GM23338 (cell line): Measurements from ENCODE around the gene CSRNP3. TPM values are rescaled to one million over a fixed set of nuclear protein-coding genes. Genes with fewer than 3 reads are reported as not detected.
A peak's percentile ranks its signal among the peaks of the same experiment; 100 is the strongest.

Experiments
- ATAC-seq: fragments of 200-7000 bp; cut with Tn5 transposase; 3 replicates; pipeline ENCODE4 v1.9.1; 2020
- DNase-seq: peaks from one replicate; pipeline ENCODE4 v3.0.0-alpha.2; 2015; ENCODE audit warnings: low spot score
- H2AFZ ChIP-seq: fragments of 200-600 bp; sonication (generic); 2 replicates; pipeline ENCODE4 v1.8.0; 2016; ENCODE audit warnings: antibody characterized with exemption, mild to moderate bottlenecking, moderate library complexity
- H3F3A ChIP-seq: fragments of 200-600 bp; sonication (generic); replicated peaks from 2 replicates; pipeline ENCODE4 v1.8.0; 2017; ENCODE audit warnings: antibody characterized with exemption, mixed run types, low read depth
- H3K27ac ChIP-seq: fragments of 200-600 bp; sonication (generic); 2 replicates; pipeline ENCODE4 v1.6.1; 2016; ENCODE audit warnings: low read depth
- H3K27me3 ChIP-seq: fragments of 200-600 bp; sonication (generic); 2 replicates; pipeline ENCODE4 v1.8.0; 2016; ENCODE audit warnings: mild to moderate bottlenecking, mixed run types, moderate library complexity; ENCODE audit not compliant: insufficient read depth
- H3K36me3 ChIP-seq: fragments of 200-600 bp; sonication (generic); 2 replicates; pipeline ENCODE4 v1.8.0; 2016; ENCODE audit warnings: mild to moderate bottlenecking; ENCODE audit not compliant: insufficient read depth
- H3K4me1 ChIP-seq: fragments of 200-600 bp; sonication (generic); 2 replicates; pipeline ENCODE4 v1.8.0; 2016; ENCODE audit warnings: mild to moderate bottlenecking, moderate library complexity; ENCODE audit not compliant: insufficient read depth
- H3K4me2 ChIP-seq: fragments of 200-600 bp; sonication (generic); 2 replicates; pipeline ENCODE4 v1.7.1; 2017; ENCODE audit warnings: mixed run types
- H3K4me3 ChIP-seq: fragments of 200-600 bp; sonication (generic); 2 replicates; pipeline ENCODE4 v1.6.1; 2016; ENCODE audit warnings: mixed run types
- H3K79me2 ChIP-seq: fragments of 200-600 bp; sonication (generic); replicated peaks from 2 replicates; pipeline ENCODE4 v1.8.0; 2017; ENCODE audit warnings: mild to moderate bottlenecking; ENCODE audit not compliant: insufficient read depth
- H3K9me2 ChIP-seq: fragments of 200-600 bp; sonication (generic); 2 replicates; pipeline ENCODE4 v1.8.0; 2017; ENCODE audit not compliant: insufficient read depth
- H4K20me1 ChIP-seq: fragments of 200-600 bp; sonication (generic); replicated peaks from 2 replicates; pipeline ENCODE4 v1.8.0; 2017; ENCODE audit warnings: mild to moderate bottlenecking; ENCODE audit not compliant: insufficient read depth
- H3K27ac Mint-ChIP-seq: 2 replicates; pipeline ENCODE4 v1.8.0; 2020; ENCODE audit warnings: inconsistent platforms, mild to moderate bottlenecking, moderate library complexity, mixed read lengths
- H3K27me3 Mint-ChIP-seq: 3 replicates; pipeline ENCODE4 v1.8.0; 2022; ENCODE audit warnings: low read depth, mild to moderate bottlenecking, moderate library complexity, mixed read lengths, inconsistent platforms; ENCODE audit not compliant: insufficient read depth, poor library complexity
- H3K36me3 Mint-ChIP-seq: 3 replicates; pipeline ENCODE4 v1.8.0; 2021; ENCODE audit warnings: low read depth, mild to moderate bottlenecking, inconsistent platforms, moderate library complexity, mixed read lengths
- H3K4me1 Mint-ChIP-seq: 3 replicates; pipeline ENCODE4 v1.8.0; 2020; ENCODE audit warnings: mild to moderate bottlenecking, inconsistent platforms, mixed read lengths
- H3K4me3 Mint-ChIP-seq: 3 replicates; pipeline ENCODE4 v1.8.0; 2021; ENCODE audit warnings: moderate library complexity, mild to moderate bottlenecking, inconsistent platforms, mixed read lengths
- H3K9me3 Mint-ChIP-seq: 3 replicates; pipeline ENCODE4 v1.8.0; 2020; ENCODE audit warnings: moderate library complexity, mild to moderate bottlenecking, inconsistent platforms, mixed read lengths
- CREB1 ChIP-seq: fragments of 250-450 bp; sonication (Bioruptor Pico); IDR thresholded peaks from 2 replicates; pipeline ENCODE4 v1.5.0; 2020; ENCODE audit warnings: low read depth, mild to moderate bottlenecking, moderate library complexity
- EZH2 ChIP-seq: fragments of 200-600 bp; sonication (generic); IDR thresholded peaks from one replicate; pipeline ENCODE4 v1.8.0; 2017; ENCODE audit warnings: antibody characterized with exemption, mild to moderate bottlenecking, low read depth; ENCODE audit not compliant: unreplicated experiment
- EZH2phosphoT487 ChIP-seq: fragments of 200-600 bp; sonication (generic); IDR thresholded peaks from one replicate; pipeline ENCODE4 v1.8.1; 2018; ENCODE audit warnings: antibody characterized with exemption; ENCODE audit not compliant: unreplicated experiment
- JUNB ChIP-seq: IDR thresholded peaks from one replicate; pipeline ENCODE4 v1.6.1; 2016; ENCODE audit warnings: antibody characterized with exemption; ENCODE audit not compliant: unreplicated experiment
- NANOG ChIP-seq: IDR thresholded peaks from 2 replicates; pipeline ENCODE4 v1.6.1; 2016; ENCODE audit warnings: antibody characterized with exemption, borderline replicate concordance
- REST ChIP-seq: IDR thresholded peaks from one replicate; pipeline ENCODE4 v1.6.1; 2018; ENCODE audit warnings: antibody characterized with exemption; ENCODE audit not compliant: unreplicated experiment
- STAT1 ChIP-seq: IDR thresholded peaks from one replicate; pipeline ENCODE4 v1.6.1; 2016; ENCODE audit warnings: antibody characterized with exemption; ENCODE audit not compliant: unreplicated experiment
- ZNF114 ChIP-seq: fragments of 250-450 bp; sonication (Bioruptor Pico); IDR thresholded peaks from 2 replicates; pipeline ENCODE4 v1.5.0; 2020; ENCODE audit warnings: mild to moderate bottlenecking, moderate library complexity
- polyA plus RNA-seq: library from polyadenylated mRNA; unstranded; fragments of >200 nt; fragmentation: Nextera tagmentation; extraction: Ambion mirVana; gene quantifications from 2 replicates; pipeline ENCODE4 v1.2.1, GENCODE V29; 2016
- total RNA-seq: library from RNA; depleted of rRNA; stranded (reverse); fragments of >200 nt; shearing (Covaris generic); gene quantifications from 2 replicates; pipeline ENCODE4 v1.2.3, GENCODE V29; 2014
- TF ChIP-seq, protein P1 (sequence below), 2 experiments: fragments of 200-600 bp in 1 of 2; sonication (generic) in 1 of 2; conservative IDR thresholded peaks; 2 replicates each; pipeline versions ENCODE4 v1.5.1 to v1.6.1; 2016 to 2017; ENCODE audit warnings: antibody characterized with exemption in 2 of 2, low read depth in 2 of 2, mild to moderate bottlenecking in 2 of 2, moderate library complexity in 1 of 2
- TF ChIP-seq, protein P2 (sequence below): IDR thresholded peaks from 2 replicates; pipeline ENCODE4 v1.6.1; 2016; ENCODE audit warnings: antibody characterized with exemption

Gene CSRNP3
- total and polyA plus RNA-seq, 2 experiments from 2014 or later: 3.8 to 6.8 TPM

GRCh38 chr2:165691615-165692014, 222.1 kb downstream of the CSRNP3 start:
- Mint-ChIP-seq H3K27me3 (no peaks in the 10 kb centered on the region), H3K36me3 (no peaks in the 10 kb centered on the region), H3K4me1 (peaks cover 16% of the 10 kb centered on the region), H3K4me3 (no peak overlapping the region), H3K9me3 (no peaks in the 10 kb centered on the region), H3K27ac (no peak overlapping the region)
- Histone ChIP-seq H3K4me2 (no peak overlapping the region), H3F3A (0 out of 2 replicates have a peak, but pooled peaks cover 5% of the 10 kb centered on the region), H3K4me1 (peaks cover 6% of the 10 kb centered on the region), H3K36me3 (no peaks in the 10 kb centered on the region), H2AFZ (no peak overlapping the region), H4K20me1 (no peaks in the 10 kb centered on the region), H3K27ac (no peak overlapping the region), H3K9me2 (peaks cover 19% of the 10 kb centered on the region), H3K4me3 (no peak overlapping the region), H3K79me2 (no peaks in the 10 kb centered on the region), H3K27me3 (no peaks in the 10 kb centered on the region)
- TF ChIP-seq, protein P1, sequence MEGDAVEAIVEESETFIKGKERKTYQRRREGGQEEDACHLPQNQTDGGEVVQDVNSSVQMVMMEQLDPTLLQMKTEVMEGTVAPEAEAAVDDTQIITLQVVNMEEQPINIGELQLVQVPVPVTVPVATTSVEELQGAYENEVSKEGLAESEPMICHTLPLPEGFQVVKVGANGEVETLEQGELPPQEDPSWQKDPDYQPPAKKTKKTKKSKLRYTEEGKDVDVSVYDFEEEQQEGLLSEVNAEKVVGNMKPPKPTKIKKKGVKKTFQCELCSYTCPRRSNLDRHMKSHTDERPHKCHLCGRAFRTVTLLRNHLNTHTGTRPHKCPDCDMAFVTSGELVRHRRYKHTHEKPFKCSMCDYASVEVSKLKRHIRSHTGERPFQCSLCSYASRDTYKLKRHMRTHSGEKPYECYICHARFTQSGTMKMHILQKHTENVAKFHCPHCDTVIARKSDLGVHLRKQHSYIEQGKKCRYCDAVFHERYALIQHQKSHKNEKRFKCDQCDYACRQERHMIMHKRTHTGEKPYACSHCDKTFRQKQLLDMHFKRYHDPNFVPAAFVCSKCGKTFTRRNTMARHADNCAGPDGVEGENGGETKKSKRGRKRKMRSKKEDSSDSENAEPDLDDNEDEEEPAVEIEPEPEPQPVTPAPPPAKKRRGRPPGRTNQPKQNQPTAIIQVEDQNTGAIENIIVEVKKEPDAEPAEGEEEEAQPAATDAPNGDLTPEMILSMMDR (conservative IDR thresholded peaks at IDR 0.05; ENCODE audit: low read depth in 2 of 2): peak; percentile 43 to 66
- no peak for TF ChIP-seq NANOG
- peak; percentile 100 for ATAC-seq
- peak; percentile 82 for DNase-seq

- H3K4me1 Mint-ChIP-seq: peaks cover 20% of the 10 kb centered on the region
- Histone ChIP-seq H3K36me3 (no peaks in the 10 kb centered on the region), H3K4me1 (peaks cover 17% of the 10 kb centered on the region), H3K27ac (no peak overlapping the region), H3K4me2 (no peak overlapping the region), H3F3A (0 out of 2 replicates have a peak, but pooled peaks cover 5% of the 10 kb centered on the region), H4K20me1 (no peaks in the 10 kb centered on the region), H3K9me2 (peaks cover 19% of the 10 kb centered on the region), H2AFZ (no peak overlapping the region), H3K27me3 (no peaks in the 10 kb centered on the region), H3K4me3 (no peak overlapping the region), H3K79me2 (no peaks in the 10 kb centered on the region)
- no peaks in the 10 kb centered on the region for H3K9me3 Mint-ChIP-seq
- no peak overlapping the region for H3K27ac Mint-ChIP-seq
- peaks cover 1% of the 10 kb centered on the region for H3K27me3 Mint-ChIP-seq
- DNase-seq (no peak), ATAC-seq (no peak)
- TF ChIP-seq NANOG (no peak), EZH2 (no peak), REST (no peak), JUNB (no peak), ZNF114 (CRISPR knock-in tag) (no peak), EZH2phosphoT487 (no peak), STAT1 (no peak), CREB1 (no peak)
- TF ChIP-seq, protein P2, sequence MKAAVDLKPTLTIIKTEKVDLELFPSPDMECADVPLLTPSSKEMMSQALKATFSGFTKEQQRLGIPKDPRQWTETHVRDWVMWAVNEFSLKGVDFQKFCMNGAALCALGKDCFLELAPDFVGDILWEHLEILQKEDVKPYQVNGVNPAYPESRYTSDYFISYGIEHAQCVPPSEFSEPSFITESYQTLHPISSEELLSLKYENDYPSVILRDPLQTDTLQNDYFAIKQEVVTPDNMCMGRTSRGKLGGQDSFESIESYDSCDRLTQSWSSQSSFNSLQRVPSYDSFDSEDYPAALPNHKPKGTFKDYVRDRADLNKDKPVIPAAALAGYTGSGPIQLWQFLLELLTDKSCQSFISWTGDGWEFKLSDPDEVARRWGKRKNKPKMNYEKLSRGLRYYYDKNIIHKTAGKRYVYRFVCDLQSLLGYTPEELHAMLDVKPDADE: no peak
- TF ChIP-seq, protein P1 (conservative IDR thresholded peaks at IDR 0.05; ENCODE audit: low read depth in 2 of 2): no peak
- H3K36me3 Mint-ChIP-seq: no peaks in the 10 kb centered on the region
- H3K4me3 Mint-ChIP-seq: no peak overlapping the region
These were observed 223.4 kb downstream of the CSRNP3 start for GRCh38 chr2:165692906-165693305.
